Natural killer cell (primary cell): ENCODE results near the gene CAMK4. TPM values are rescaled to one million over a fixed set of nuclear protein-coding genes. Genes with fewer than 3 reads are reported as not detected.

Experiments used
- ATAC-seq, 3 donors: fragments of 150-1000 bp in 2 of 3; fragments of 200-7000 bp in 1 of 3; cut with Tn5 transposase; 1 replicate in 1 of 3; 2 replicates in 2 of 3; pipeline ENCODE4 v1.10.0; 2021; ENCODE audit warnings: mild to moderate bottlenecking in 2 of 3, moderate library complexity in 2 of 3
- DNase-seq, 2 donors: peaks; one replicate each; pipeline versions ENCODE4 v3.0.0 to v3.0.0-alpha.2; 2013 to 2021; ENCODE audit warnings: mixed read lengths in 1 of 2
- H3K27ac ChIP-seq: one replicate; pipeline ENCODE4 v1.5.1; 2013; ENCODE audit warnings: mild to moderate bottlenecking, low read length
- H3K27me3 ChIP-seq: one replicate; pipeline ENCODE4 v1.6.1; 2013; ENCODE audit warnings: low read length; ENCODE audit not compliant: control insufficient read depth, insufficient read depth
- H3K36me3 ChIP-seq: one replicate; pipeline ENCODE4 v1.6.1; 2013; ENCODE audit warnings: low read length; ENCODE audit not compliant: control insufficient read depth, insufficient read depth
- H3K4me1 ChIP-seq: one replicate; pipeline ENCODE4 v1.6.1; 2013; ENCODE audit warnings: low read length; ENCODE audit not compliant: control insufficient read depth, insufficient read depth
- H3K4me3 ChIP-seq: one replicate; pipeline ENCODE4 v1.5.1; 2013; ENCODE audit warnings: low read length
- H3K9me3 ChIP-seq: one replicate; pipeline ENCODE4 v1.6.1; 2013; ENCODE audit warnings: low read length; ENCODE audit not compliant: control insufficient read depth, insufficient read depth
- H3K27ac Mint-ChIP-seq, 2 donors: one replicate each; pipeline ENCODE4 v1.8.0; 2022; ENCODE audit warnings: mild to moderate bottlenecking in 2 of 2, mixed read lengths in 2 of 2, moderate library complexity in 1 of 2
- H3K27me3 Mint-ChIP-seq, 2 donors: one replicate each; pipeline ENCODE4 v1.8.0; 2022; ENCODE audit warnings: low read depth in 2 of 2, mixed read lengths in 2 of 2
- H3K36me3 Mint-ChIP-seq: one replicate; pipeline ENCODE4 v1.8.0; 2022; ENCODE audit warnings: mixed read lengths
- H3K4me1 Mint-ChIP-seq, 2 donors: one replicate each; pipeline ENCODE4 v1.8.0; 2022; ENCODE audit warnings: mixed read lengths in 2 of 2
- H3K4me3 Mint-ChIP-seq: one replicate; pipeline ENCODE4 v1.8.0; 2022; ENCODE audit warnings: mild to moderate bottlenecking, moderate library complexity, mixed read lengths
- H3K9me3 Mint-ChIP-seq, 2 donors: one replicate each; pipeline ENCODE4 v1.8.0; 2022; ENCODE audit warnings: mixed read lengths in 2 of 2
- WGBS: methylation state at CpG from one replicate; pipeline ENCODE4 v1.1.7; 2013; ENCODE audit warnings: missing lambda C conversion rate; ENCODE audit not compliant: insufficient coverage; 5-methylcytosine and 5-hydroxymethylcytosine counted together
- intact Hi-C: fragments of 100-400 bp; cut with micrococcal nuclease; formaldehyde crosslinking; loops from one replicate; pipeline ENCODE4 v1.14.2; 2022
- total RNA-seq, 4 donors: library from RNA; stranded (reverse); fragments of 120-200 nt in 1 of 4; gene quantifications; one replicate each; pipeline versions ENCODE4 v1.2.3 to v1.2.4, GENCODE V29; 2013 to 2022
- TF ChIP-seq, protein P1 (sequence below): fragments of 200-600 bp; IDR thresholded peaks from one replicate; pipeline ENCODE4 v1.8.0; 2022; ENCODE audit warnings: antibody characterized with exemption

The CAMK4 gene
- total RNA-seq, 3 donors from 2014 or later (not counting 1 experiment from before 2014, with no cell fraction given) = 0.80 to 7.9 (median 7.2) TPM

DNA sequence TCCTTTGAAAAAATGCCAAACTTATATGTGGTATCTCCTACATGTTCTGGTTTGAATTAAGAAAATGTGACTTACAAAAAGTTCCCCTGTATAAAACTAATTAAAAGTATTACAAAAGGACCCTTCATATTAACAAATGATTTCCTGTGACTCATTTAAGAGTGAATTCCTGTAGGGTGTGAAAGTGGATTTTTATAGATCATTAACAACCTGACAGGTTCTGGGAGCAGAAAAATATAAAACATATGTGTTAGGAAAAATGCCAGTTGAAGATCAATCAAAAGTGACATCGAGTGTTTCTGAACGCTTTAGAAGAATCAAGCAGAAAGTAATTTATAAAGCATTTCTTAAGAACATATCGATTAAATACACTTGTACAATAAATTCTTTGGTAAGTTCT, 35.5 kb downstream of the CAMK4 start:
- H3K36me3 ChIP-seq = no peaks in the 10 kb centered on the region
- no peaks in the 10 kb centered on the region for H3K27me3 ChIP-seq
- DNase-seq = no peak
- intact Hi-C loops = no loop called here
- TF ChIP-seq, protein P1, sequence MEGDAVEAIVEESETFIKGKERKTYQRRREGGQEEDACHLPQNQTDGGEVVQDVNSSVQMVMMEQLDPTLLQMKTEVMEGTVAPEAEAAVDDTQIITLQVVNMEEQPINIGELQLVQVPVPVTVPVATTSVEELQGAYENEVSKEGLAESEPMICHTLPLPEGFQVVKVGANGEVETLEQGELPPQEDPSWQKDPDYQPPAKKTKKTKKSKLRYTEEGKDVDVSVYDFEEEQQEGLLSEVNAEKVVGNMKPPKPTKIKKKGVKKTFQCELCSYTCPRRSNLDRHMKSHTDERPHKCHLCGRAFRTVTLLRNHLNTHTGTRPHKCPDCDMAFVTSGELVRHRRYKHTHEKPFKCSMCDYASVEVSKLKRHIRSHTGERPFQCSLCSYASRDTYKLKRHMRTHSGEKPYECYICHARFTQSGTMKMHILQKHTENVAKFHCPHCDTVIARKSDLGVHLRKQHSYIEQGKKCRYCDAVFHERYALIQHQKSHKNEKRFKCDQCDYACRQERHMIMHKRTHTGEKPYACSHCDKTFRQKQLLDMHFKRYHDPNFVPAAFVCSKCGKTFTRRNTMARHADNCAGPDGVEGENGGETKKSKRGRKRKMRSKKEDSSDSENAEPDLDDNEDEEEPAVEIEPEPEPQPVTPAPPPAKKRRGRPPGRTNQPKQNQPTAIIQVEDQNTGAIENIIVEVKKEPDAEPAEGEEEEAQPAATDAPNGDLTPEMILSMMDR = no peak
- Mint-ChIP-seq H3K27ac (no peak overlapping the region), H3K4me1 (no peaks in the 10 kb centered on the region), H3K4me3 (no peak overlapping the region), H3K9me3 (no peaks in the 10 kb centered on the region), H3K27me3 (no peaks in the 10 kb centered on the region), H3K36me3 (no peaks in the 10 kb centered on the region)
- H3K27ac ChIP-seq = no peak overlapping the region
- WGBS = no CpG with 5 or more reads among the region's 3 CpGs
- H3K9me3 ChIP-seq = no peaks in the 10 kb centered on the region
- no peak overlapping the region for H3K4me3 ChIP-seq
- no peak for ATAC-seq
- no peaks in the 10 kb centered on the region for H3K4me1 ChIP-seq

DNA sequence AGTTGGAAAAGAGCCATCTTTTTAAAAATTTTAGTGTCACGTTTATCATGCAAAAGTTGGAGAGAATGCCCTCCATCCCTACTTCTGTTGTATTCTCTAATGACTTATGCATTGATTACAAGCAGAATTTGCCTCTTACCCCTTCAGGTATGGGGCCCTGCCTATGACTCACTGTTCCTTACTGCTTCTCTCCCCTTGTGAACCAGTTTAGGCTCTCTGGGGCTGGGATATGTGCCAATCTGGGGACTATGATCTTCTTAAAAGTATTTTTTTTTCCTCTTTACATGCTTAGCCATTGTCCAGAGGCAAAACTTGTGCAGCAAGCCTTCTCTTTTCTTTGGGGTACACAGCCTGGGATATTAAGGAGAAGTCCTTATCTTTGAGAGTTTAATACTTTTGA, 37.4 kb downstream of the CAMK4 start:
- intact Hi-C loops = no loop called here
- Histone ChIP-seq H3K4me3 (no peak overlapping the region), H3K4me1 (no peaks in the 10 kb centered on the region), H3K36me3 (no peaks in the 10 kb centered on the region), H3K9me3 (no peaks in the 10 kb centered on the region), H3K27ac (no peak overlapping the region), H3K27me3 (no peaks in the 10 kb centered on the region)
- Mint-ChIP-seq H3K4me1 (no peaks in the 10 kb centered on the region), H3K27me3 (no peaks in the 10 kb centered on the region), H3K36me3 (no peaks in the 10 kb centered on the region), H3K27ac (no peak overlapping the region), H3K9me3 (no peaks in the 10 kb centered on the region), H3K4me3 (no peak overlapping the region)
- DNase-seq = no peak
- TF ChIP-seq, protein P1 = no peak
- no peak for ATAC-seq
- WGBS = 92% methylated on average over 1 of the region's 1 CpG

DNA sequence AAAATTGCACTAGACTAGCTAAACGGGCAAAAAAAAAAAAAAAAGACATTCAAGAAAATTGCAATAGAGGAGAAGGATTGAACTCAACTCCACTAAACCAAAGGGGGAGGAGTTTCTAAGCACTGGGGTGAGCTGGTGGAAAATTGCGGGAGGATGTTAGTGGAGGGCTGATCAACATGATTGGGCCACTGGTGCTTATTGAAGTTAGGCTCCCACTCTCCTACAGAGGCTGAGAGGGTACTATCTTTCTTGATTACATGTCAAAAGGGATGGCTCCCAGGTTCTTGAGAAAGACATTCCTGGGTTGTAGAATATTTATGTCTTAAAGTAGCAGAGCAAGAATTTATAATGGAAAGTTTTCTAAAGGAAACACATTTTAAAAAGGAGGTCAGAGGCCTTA, 38.0 kb downstream of the CAMK4 start:
- TF ChIP-seq, protein P1 = no peak
- Histone ChIP-seq H3K4me1 (no peaks in the 10 kb centered on the region), H3K9me3 (no peaks in the 10 kb centered on the region), H3K36me3 (no peaks in the 10 kb centered on the region), H3K27ac (no peak overlapping the region), H3K4me3 (no peak overlapping the region), H3K27me3 (no peaks in the 10 kb centered on the region)
- intact Hi-C loops = no loop called here
- DNase-seq (no peak), ATAC-seq (no peak)
- H3K4me3 Mint-ChIP-seq = no peak overlapping the region
- H3K27me3 Mint-ChIP-seq = no peaks in the 10 kb centered on the region
- H3K4me1 Mint-ChIP-seq = no peaks in the 10 kb centered on the region
- no peaks in the 10 kb centered on the region for H3K36me3 Mint-ChIP-seq
- WGBS = 90% methylated on average over 2 of the region's 2 CpGs
- H3K9me3 Mint-ChIP-seq = peaks cover 0 to 2% of the 10 kb centered on the region in 2 donors
- no peak overlapping the region for H3K27ac Mint-ChIP-seq

DNA sequence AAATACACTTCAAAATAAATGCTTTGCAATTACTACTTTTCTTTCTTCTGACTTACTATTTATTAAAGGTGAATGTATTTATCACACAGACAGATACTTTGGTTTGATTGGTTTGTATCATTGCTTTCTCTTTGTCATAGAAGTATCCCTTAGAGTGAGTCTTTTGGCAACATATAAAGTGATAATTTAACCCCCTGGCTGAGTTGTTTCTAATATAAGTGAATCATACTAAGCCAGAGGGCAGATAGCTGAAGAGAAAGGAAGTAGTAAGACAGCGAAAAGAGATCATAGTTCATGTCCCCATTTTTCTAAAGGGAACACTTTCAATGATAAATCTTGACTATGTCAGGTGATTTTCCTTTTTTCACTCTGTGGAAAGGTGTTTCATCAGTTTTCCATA, 38.6 kb downstream of the CAMK4 start:
- Histone ChIP-seq H3K27me3 (no peaks in the 10 kb centered on the region), H3K4me1 (no peaks in the 10 kb centered on the region), H3K27ac (no peak overlapping the region), H3K9me3 (no peaks in the 10 kb centered on the region), H3K4me3 (no peak overlapping the region), H3K36me3 (no peaks in the 10 kb centered on the region)
- Mint-ChIP-seq H3K27ac (no peak overlapping the region), H3K27me3 (no peaks in the 10 kb centered on the region), H3K4me1 (no peaks in the 10 kb centered on the region), H3K4me3 (no peak overlapping the region), H3K9me3 (peaks cover 0 to 2% of the 10 kb centered on the region in 2 donors), H3K36me3 (no peaks in the 10 kb centered on the region)
- ATAC-seq = no peak
- TF ChIP-seq, protein P1 = no peak
- WGBS = 80% methylated on average over 1 of the region's 1 CpG
- no peak for DNase-seq
- intact Hi-C loops = no loop called here
